ENCODE results near the gene ASTN2. TPM values are rescaled to one million over a fixed set of nuclear protein-coding genes. Genes with fewer than 3 reads are reported as not detected.

Gene ASTN2
- total RNA-seq, 4 donors from 2014 or later: 0.97 to 4.7 (median 3.0) TPM

DNA sequence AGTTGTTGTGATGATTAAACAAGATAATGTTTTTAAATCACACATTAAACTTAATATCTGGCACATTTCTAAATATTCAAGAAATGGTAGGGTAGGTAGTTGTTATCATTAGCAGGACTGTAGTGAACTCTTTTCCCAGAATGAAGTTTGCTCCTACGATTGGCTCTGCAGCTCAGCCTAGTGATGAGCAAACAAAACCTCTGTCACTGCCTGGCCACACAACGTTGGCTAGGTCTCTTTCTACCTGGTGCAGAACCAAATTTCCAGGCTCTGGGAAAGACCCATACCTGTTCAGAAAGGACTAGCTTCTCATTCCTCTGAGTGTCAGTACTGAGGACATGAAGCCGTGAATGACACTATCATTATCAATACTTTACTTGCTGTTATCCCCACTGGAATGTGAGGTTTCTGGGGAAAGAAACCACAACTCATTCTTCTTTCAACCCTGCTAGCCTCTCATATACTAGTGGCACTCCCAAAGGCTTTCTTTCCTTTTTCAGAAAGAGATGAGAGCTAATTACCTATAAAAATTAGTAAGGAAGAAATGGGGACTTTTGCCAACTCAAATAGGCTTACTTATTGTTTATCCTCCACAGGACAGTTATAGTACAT lies 947.0 kb downstream of the ASTN2 start:
- intact Hi-C loops (cut with DNase I; ENCODE audit: low total_unique reads): no loop called here
- no peak for DNase-seq (ENCODE audit: low spot score in 2 of 2)
- TF ChIP-seq, protein P1, sequence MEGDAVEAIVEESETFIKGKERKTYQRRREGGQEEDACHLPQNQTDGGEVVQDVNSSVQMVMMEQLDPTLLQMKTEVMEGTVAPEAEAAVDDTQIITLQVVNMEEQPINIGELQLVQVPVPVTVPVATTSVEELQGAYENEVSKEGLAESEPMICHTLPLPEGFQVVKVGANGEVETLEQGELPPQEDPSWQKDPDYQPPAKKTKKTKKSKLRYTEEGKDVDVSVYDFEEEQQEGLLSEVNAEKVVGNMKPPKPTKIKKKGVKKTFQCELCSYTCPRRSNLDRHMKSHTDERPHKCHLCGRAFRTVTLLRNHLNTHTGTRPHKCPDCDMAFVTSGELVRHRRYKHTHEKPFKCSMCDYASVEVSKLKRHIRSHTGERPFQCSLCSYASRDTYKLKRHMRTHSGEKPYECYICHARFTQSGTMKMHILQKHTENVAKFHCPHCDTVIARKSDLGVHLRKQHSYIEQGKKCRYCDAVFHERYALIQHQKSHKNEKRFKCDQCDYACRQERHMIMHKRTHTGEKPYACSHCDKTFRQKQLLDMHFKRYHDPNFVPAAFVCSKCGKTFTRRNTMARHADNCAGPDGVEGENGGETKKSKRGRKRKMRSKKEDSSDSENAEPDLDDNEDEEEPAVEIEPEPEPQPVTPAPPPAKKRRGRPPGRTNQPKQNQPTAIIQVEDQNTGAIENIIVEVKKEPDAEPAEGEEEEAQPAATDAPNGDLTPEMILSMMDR (IDR thresholded peaks at IDR 0.05): no peak
- TF ChIP-seq POLR2A (IDR thresholded peaks at IDR 0.05): no peak
- WGBS, 2 donors: 81 to 84% methylated on average over 3 of the region's 3 CpGs
- H3K4me3 ChIP-seq (ENCODE audit: low read depth, poor library complexity, severe bottlenecking): no peak overlapping the region

DNA sequence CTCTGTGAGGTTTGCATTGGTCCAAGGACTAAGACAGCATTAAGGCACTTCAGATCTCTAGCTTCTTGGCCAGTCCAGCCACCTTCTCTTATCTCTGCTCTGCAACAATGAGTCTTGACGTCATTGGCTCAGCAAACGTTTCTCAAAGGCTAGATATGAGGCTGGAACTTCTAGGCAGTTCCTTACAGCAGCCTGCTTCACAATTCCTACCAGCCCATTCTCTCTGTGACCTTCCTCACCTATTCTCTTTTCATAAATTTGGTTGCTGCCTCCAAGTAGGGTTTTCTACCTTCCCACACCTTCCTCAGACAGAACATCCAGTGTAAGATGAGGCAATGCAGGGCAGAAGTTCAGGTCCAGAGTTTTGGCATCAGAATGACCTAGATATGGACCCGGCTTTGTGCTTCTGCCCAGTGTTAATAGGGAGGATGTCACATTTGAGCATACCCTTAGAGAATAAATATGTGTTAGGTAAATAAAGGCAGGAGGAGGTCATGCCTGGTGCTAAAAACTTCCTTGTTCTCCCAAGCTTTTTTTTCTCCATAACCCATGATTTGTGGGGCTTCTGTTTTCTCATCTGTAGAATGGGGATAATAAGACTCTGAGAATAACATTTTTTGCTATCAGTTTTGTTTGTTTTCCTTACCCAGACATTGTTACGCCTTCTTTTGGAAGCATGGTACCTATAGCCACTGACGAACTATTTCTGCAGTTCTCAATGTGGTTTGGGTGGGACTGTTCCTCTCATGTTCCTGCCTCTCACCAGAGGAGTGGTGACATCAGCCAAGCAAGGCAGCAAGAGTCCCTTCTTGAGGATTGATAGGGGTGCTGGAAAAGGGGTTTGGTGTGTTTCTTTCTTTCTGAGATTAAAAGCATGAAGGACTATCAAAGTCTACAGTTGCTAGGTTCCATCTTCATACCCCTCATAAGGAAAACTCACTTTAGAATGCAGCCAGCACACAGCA lies 948.3 kb downstream of the ASTN2 start:
- intact Hi-C loops (cut with DNase I; ENCODE audit: low total_unique reads): no loop called here
- 65 to 72% methylated on average over 5 of the region's 5 CpGs for WGBS, 2 donors
- TF ChIP-seq, protein P1 (IDR thresholded peaks at IDR 0.05): no peak
- TF ChIP-seq POLR2A (IDR thresholded peaks at IDR 0.05): no peak

DNA sequence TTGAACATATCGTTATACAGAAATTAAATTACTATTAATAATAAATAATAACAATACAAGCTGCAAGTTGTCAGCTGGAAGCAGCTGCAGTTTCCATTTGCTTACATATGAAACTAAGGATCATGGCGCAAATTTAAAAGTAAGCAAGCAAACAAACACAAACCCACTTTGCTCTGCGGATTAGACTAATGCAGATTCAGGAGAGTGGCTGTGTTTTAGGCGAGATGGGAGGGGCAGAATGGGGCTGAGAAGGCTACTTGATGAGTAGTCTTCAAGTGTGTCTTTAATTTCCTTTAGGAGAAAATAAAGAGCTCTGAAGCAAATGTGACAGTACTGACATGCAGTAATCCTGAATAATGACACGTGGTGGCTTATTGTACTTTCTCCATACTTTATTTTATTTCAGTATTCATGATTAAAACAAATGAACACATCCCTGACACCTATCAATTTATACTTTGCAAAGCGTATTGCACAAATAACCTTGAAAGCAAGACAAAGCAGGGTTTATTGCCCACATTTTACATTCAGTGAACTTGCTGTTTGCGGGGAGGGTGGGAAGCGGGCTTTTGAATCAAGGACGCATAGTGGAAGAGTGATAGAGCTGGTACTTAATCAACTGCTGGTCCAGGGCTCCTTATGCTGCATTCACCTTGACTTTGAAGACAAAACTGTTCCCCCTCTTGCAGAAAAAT lies 949.1 kb downstream of the ASTN2 start:
- TF ChIP-seq POLR2A (IDR thresholded peaks at IDR 0.05): no peak
- TF ChIP-seq, protein P1 (IDR thresholded peaks at IDR 0.05): no peak
- WGBS, 2 donors: 92 to 94% methylated on average over 9 of the region's 9 CpGs
- no peak for DNase-seq (ENCODE audit: low spot score in 2 of 2)
- intact Hi-C loops (cut with DNase I; ENCODE audit: low total_unique reads): no loop called here
- no peak overlapping the region for H3K4me3 ChIP-seq (ENCODE audit: low read depth, poor library complexity, severe bottlenecking)

More for the DNA sequence above, 948.3 kb downstream of the ASTN2 start:
- DNase-seq (ENCODE audit: low spot score in 2 of 2): no peak
- no peak overlapping the region for H3K4me3 ChIP-seq (ENCODE audit: low read depth, poor library complexity, severe bottlenecking)

DNA sequence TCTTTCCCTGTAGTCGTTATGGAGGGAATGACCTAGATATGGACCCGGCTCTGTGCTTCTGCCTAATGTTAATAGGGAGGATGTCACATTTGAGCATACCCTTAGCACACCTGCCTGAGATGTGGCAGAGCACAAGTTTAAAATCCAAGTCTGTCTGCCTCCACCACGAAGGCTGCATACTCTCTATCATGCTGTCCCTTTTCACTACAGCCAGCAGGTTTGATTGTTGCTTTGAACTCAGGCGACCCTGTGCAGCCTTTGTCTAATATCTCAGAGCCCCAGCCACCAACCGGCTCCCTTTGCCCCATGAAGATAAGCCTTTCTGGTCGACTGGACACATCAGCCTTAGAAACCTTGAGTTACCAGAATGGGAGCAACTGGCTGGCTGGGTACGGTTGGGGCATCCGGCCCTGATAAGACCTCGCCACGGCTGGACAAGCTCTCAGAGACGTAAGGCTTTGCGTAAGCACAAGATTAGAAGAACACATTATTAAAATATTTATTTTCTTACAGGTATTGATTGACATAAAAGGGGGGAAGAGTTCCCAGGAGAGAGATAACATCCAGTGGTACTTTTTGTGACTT lies 949.8 kb downstream of the ASTN2 start:
- intact Hi-C loops (cut with DNase I; ENCODE audit: low total_unique reads): no loop called here
- DNase-seq (ENCODE audit: low spot score in 2 of 2): no peak
- WGBS, 2 donors: 89 to 91% methylated on average over 12 of the region's 12 CpGs
- no peak for TF ChIP-seq POLR2A (IDR thresholded peaks at IDR 0.05)
- H3K4me3 ChIP-seq (ENCODE audit: low read depth, poor library complexity, severe bottlenecking): no peak overlapping the region

DNA sequence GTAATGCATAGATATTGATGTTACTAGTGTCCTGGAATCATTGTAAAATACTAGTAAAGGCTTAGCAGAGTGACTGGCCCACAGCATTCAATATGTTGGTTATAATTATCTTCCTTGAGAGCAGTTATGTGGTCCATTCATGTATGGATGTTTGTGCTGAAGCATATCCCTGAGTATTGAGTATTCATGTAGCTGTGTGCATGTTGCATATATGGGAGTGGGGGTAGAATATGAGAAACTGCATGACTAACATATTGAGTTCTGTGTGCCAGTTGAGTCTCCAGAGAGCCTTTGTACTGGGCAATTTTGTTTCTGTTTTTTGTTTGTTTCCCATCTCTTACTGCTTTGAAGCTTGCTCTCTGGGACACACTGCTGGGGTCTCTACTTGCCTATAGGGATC lies 950.4 kb downstream of the ASTN2 start:
- intact Hi-C loops (cut with DNase I; ENCODE audit: low total_unique reads): no loop called here
- H3K4me3 ChIP-seq (ENCODE audit: low read depth, poor library complexity, severe bottlenecking): no peak overlapping the region
- no peak for DNase-seq (ENCODE audit: low spot score in 2 of 2)
- no peak for TF ChIP-seq POLR2A (IDR thresholded peaks at IDR 0.05)
- TF ChIP-seq, protein P1 (IDR thresholded peaks at IDR 0.05): no peak

All from lower leg skin (tissue), 4 donors.